ENCODE data around the gene RGL2.
A peak's percentile ranks its signal among the peaks of the same experiment; 100 is the strongest.

RGL2 gene

DNA sequence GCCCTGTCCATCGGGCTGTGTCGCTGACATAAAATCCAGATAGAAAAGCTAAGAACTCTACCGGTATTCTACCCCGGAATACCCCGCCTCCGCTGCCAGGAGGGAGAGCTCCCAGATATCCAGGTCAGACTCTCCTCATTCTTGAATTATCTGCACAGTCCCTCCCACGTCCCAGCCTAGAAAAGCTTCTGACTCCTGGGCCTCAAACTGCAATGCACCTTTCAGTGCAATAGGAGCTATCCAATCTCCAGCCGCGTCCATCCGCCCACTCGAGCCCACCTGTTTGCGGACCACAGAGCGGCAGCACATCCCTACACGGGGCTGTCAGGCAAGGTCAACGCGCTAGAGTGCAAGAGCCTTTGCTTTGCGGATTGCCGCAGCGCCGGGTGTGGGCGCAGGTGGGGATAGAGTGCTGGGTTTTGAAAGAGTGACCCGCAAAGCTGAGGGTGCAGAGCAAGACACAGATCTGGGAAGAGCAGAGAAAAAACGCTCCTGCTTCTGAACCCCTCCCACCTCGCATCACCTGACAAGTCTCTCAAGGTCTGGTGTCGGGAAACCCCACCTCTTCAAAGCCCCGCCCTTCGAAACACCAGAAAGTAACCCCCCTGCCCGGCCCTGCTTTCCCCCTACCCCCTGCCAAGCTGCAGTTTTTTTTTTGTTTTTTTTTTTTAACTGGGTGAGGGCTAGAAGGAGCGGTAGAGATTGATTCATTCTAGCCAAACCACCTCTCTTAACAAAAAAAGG lies 13.8 kb upstream of the RGL2 start:
- peak overlapping the region; percentile 98 for H3K4me3 Mint-ChIP-seq
- H3K27ac Mint-ChIP-seq, result peak overlapping the region; percentile 98
- peaks cover 42% of the 10 kb centered on the region for H3K36me3 Mint-ChIP-seq (ENCODE audit: low read depth)
- H3K4me1 Mint-ChIP-seq (ENCODE audit: low read depth), result peaks cover 42% of the 10 kb centered on the region
- no peaks in the 10 kb centered on the region for H3K27me3 Mint-ChIP-seq (ENCODE audit: low read depth)
- no peaks in the 10 kb centered on the region for H3K9me3 Mint-ChIP-seq

- H3K4me3 Mint-ChIP-seq, result no peak overlapping the region
- no peaks in the 10 kb centered on the region for H3K27me3 Mint-ChIP-seq (ENCODE audit: low read depth)
- peak overlapping the region; percentile 42 for H3K27ac Mint-ChIP-seq
- H3K36me3 Mint-ChIP-seq (ENCODE audit: low read depth), result peaks cover 42% of the 10 kb centered on the region
- H3K9me3 Mint-ChIP-seq, result no peaks in the 10 kb centered on the region
- H3K4me1 Mint-ChIP-seq (ENCODE audit: low read depth), result peaks cover 29% of the 10 kb centered on the region
Observed at GRCh38 chr6:33306356-33306755, 7.6 kb upstream of the RGL2 start.

DNA sequence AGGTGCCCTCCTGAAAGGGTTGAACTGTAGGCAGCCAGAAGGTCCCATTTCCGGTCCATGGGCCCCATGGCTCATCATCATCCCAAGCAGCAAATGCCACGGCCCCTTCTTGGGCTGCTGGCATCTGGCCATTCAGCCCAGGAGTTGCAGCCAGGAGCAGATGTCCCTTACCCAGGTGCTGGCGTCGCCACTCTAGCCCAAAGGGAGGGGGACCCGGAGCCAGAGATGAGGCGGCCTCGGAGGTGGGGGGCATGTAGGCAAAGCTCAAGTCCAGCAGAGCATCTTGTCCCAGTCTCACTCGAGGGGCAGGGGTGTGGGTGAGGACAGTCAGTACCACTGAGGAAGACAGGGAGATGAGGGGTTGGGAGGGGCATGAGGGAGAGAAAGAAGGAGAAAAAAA lies 6.3 kb upstream of the RGL2 start:
- Mint-ChIP-seq H3K27me3 (ENCODE audit: low read depth) (no peaks in the 10 kb centered on the region), H3K9me3 (no peaks in the 10 kb centered on the region), H3K27ac (no peak overlapping the region), H3K36me3 (ENCODE audit: low read depth) (peaks cover 47% of the 10 kb centered on the region), H3K4me3 (no peak overlapping the region), H3K4me1 (ENCODE audit: low read depth) (peaks cover 31% of the 10 kb centered on the region)

GRCh38 chr6:33304216-33304615 lies 5.5 kb upstream of the RGL2 start:
- H3K27ac Mint-ChIP-seq, result no peak overlapping the region
- no peak overlapping the region for H3K4me3 Mint-ChIP-seq
- peaks cover 39% of the 10 kb centered on the region for H3K4me1 Mint-ChIP-seq (ENCODE audit: low read depth)
- no peaks in the 10 kb centered on the region for H3K9me3 Mint-ChIP-seq
- no peaks in the 10 kb centered on the region for H3K27me3 Mint-ChIP-seq (ENCODE audit: low read depth)
- peaks cover 54% of the 10 kb centered on the region for H3K36me3 Mint-ChIP-seq (ENCODE audit: low read depth)

DNA sequence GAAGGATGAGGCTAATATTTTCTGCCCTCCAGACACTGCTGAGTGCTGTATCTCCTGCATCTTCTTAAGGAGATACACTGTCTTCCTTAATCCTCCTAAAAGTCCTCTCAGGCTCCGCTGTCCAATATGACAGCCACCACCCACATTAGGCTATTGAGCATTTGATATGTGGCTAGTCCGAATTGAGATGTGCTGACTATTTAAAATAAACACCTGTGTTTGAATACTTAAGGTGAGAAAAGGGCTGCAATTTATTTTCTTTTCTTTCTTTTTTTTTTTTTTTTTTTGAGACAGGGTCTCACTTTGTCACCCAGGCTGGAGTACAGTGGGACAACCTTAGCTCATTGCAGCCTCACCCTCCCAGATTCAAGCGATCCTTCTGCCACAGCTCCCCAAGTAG lies 3.1 kb upstream of the RGL2 start:
- peaks cover 42% of the 10 kb centered on the region for H3K4me1 Mint-ChIP-seq (ENCODE audit: low read depth)
- H3K27ac Mint-ChIP-seq, result no peak overlapping the region
- no peak overlapping the region for H3K4me3 Mint-ChIP-seq
- H3K9me3 Mint-ChIP-seq, result no peaks in the 10 kb centered on the region
- H3K36me3 Mint-ChIP-seq (ENCODE audit: low read depth), result peaks cover 49% of the 10 kb centered on the region
- H3K27me3 Mint-ChIP-seq (ENCODE audit: low read depth), result no peaks in the 10 kb centered on the region

DNA sequence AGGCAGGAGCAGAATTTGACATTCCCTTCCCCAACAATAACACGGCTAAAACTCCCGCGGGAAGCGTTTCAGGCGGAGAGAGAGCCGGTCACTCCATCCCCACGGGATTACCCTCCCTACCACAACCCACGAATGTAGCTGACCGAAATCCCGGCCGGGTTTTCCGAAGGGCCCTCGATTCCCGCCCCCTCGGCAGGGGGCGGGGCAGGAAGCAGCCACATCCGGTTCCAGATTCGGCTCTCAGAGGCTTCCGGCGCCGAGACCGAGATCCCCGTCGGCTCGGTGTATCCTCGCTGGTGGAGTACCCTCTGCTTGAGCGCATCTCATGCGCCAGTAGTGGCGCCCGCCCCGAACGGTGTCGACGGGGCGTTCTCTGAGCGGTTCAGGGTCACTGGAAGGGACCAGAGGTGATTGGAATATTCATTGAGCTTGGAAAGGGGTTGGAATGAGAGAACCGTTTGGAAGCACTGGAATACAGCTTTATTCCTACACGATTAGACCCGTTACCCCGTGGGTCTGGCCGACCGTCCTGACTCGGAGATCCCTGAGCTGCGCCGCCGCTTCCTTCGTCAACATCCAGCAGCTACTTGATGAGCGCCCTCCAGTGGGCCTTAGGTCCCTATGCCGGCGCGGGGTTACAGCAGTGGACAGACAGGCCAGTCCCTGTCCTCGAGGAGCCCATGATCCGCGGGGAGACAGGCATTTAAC lies 649 bp upstream of the RGL2 start:
- Mint-ChIP-seq H3K36me3 (ENCODE audit: low read depth) (peaks cover 40% of the 10 kb centered on the region), H3K4me1 (ENCODE audit: low read depth) (peaks cover 33% of the 10 kb centered on the region), H3K4me3 (peak overlapping the region; percentile 95), H3K9me3 (no peaks in the 10 kb centered on the region), H3K27me3 (ENCODE audit: low read depth) (no peaks in the 10 kb centered on the region), H3K27ac (peak overlapping the region; percentile 98)

DNA sequence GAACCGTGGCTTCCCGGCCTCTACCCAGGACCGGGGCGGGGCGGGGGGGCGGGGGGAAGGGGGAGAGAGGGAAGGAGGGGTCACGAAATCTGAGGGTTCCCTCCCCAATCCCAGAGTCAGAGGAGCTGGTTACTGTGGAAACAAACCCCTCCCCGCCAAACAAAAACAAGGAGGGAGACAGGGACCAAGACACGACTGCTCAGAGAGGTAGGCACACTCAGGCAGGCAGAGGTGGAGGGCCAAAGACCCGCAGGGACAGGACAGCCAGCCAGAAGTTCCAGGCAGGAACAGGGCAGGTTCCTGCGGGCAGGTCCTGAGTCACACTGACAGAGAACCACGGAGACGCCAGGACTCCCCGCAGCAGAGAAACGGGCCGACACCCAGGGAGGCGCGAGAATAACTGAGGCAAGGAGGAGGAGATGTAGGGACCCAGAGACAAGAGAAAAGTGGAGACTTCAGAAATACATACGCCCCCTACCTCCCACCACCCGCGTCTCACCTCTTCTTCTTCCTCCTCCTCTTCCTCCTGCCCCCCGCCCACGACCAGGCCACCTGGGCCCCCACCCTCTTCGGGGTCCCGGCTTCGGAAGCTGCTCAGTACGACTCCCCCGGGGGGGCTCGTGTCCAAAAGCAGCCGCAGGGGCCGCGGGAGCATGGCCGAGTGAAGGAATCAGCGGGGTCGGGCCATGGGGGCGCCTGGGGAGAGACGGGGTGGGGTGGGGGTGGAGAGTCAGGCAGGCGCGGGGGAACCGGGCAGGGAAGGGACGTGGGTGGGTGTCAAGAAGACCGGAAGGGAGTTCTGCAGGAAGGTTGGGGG lies 578 bp downstream of the RGL2 start:
- Mint-ChIP-seq H3K4me1 (ENCODE audit: low read depth) (peaks cover 28% of the 10 kb centered on the region), H3K27ac (peak overlapping the region; percentile 98), H3K27me3 (ENCODE audit: low read depth) (no peaks in the 10 kb centered on the region), H3K4me3 (peak overlapping the region; percentile 95), H3K36me3 (ENCODE audit: low read depth) (peaks cover 37% of the 10 kb centered on the region), H3K9me3 (no peaks in the 10 kb centered on the region)

GRCh38 chr6:33297406-33297955 lies 1.3 kb downstream of the RGL2 start:
- Mint-ChIP-seq H3K27ac (peak overlapping the region; percentile 49), H3K36me3 (ENCODE audit: low read depth) (peaks cover 39% of the 10 kb centered on the region), H3K9me3 (no peaks in the 10 kb centered on the region), H3K4me3 (peak overlapping the region; percentile 51), H3K4me1 (ENCODE audit: low read depth) (peaks cover 28% of the 10 kb centered on the region), H3K27me3 (ENCODE audit: low read depth) (no peaks in the 10 kb centered on the region)

DNA sequence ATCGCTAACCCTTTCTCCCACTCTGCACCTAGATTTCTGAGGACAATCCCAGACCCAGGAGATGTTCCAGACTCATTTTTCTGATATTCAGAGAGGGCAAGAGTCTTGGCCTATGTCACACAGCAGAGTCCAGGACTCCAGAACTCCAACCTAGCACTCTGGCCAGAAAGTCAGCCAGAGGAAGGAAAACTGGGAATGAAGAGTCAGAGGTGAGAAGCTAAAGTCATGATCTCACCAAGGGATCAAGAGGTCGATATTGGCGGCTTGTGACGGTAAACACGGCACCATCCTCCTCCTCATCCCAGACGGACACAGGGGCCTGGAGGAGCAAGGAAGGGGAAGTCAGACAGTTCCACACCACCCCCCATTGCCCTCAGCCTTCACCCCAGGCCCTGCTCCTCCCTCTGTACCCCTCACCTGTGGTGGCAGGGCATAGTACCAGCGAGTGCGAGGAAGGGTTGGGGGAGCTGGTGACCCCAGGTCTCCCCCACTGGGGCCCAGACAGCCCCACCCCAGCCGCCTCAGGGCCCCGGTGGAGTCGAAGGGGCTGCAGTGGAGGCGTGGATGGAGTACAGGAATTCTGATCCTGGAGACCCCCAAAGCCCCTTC lies 1.8 kb downstream of the RGL2 start:
- peak overlapping the region; percentile 55 for H3K27ac Mint-ChIP-seq
- H3K4me1 Mint-ChIP-seq (ENCODE audit: low read depth), result peaks cover 28% of the 10 kb centered on the region
- peaks cover 37% of the 10 kb centered on the region for H3K36me3 Mint-ChIP-seq (ENCODE audit: low read depth)
- H3K9me3 Mint-ChIP-seq, result no peaks in the 10 kb centered on the region
- peak overlapping the region; percentile 65 for H3K4me3 Mint-ChIP-seq
- no peaks in the 10 kb centered on the region for H3K27me3 Mint-ChIP-seq (ENCODE audit: low read depth)

DNA sequence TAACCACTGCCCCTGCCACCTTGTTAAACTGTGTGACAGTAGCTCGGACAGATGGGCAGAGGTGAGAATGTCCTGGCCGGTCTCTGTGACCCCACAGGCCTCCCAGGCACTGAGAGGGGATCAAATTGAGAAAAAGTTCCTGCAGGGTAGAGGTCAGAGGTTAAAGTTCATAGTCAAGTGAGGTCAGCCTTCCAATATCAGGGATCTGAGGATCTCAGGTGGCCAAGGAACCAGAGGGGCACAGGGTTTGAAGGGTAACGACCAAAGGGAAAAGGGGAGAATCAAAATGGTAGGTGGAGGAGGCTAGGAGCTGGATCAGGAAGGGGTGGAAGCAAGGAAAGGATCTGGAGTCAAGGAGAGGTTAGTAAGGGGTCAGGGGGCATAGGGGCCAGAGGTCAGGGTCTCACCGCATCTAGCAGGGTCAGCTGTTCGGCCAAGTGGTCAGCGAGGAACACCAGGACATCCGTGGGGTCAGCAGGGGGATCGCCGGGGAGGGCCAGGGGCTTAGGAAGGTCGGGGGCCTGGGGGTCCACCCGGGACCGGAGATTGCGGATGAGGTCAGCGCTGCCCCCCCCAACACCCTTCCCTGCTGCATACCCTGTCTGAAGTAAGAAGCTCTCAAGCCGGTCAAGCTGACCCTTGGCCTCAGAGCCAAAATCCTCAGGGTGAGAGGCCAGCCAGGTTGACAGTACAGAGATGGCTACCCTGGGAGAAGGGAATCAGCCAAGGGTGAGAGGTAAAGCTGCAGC lies 2.9 kb downstream of the RGL2 start:
- no peaks in the 10 kb centered on the region for H3K9me3 Mint-ChIP-seq
- H3K27me3 Mint-ChIP-seq (ENCODE audit: low read depth), result no peaks in the 10 kb centered on the region
- peak overlapping the region; percentile 49 for H3K27ac Mint-ChIP-seq
- H3K4me1 Mint-ChIP-seq (ENCODE audit: low read depth), result peaks cover 26% of the 10 kb centered on the region
- H3K4me3 Mint-ChIP-seq, result peak overlapping the region; percentile 64
- H3K36me3 Mint-ChIP-seq (ENCODE audit: low read depth), result peaks cover 37% of the 10 kb centered on the region

DNA sequence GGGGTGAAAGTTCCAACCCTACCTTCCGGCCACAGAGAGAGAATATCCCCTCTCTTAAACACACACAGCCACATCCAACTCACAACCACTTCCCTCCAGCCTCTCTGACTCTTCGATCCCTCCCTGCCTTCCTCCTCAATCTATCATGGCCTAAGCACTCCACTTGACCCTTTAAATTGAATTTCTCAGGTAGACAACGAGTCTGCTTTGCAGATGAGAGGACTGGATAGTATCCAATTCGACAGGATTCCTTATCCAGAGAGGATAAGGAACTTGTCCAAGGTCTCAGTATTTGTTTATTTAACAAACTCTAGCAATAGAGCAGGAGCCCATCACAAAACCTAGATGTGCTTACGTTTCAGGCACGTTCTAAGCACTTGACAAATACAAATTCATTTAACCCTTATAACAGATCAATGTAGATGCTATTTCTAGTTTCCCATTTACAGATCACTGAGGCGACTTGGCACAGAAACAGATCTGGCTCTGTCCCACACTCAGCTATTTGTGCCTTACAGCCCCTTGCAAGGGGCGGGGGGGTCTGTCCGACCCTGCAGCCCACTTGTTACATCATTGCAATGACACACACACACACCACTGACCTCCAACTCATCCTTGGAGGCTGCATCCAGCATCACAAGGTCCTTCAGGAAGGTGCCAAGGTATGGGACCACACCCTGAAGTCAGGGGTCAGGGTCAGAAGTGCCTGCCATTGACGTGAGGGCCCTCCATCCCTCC lies 4.5 kb downstream of the RGL2 start:
- H3K27ac Mint-ChIP-seq, result peak overlapping the region; percentile 44
- peaks cover 29% of the 10 kb centered on the region for H3K36me3 Mint-ChIP-seq (ENCODE audit: low read depth)
- peaks cover 27% of the 10 kb centered on the region for H3K4me1 Mint-ChIP-seq (ENCODE audit: low read depth)
- no peaks in the 10 kb centered on the region for H3K9me3 Mint-ChIP-seq
- H3K27me3 Mint-ChIP-seq (ENCODE audit: low read depth), result no peaks in the 10 kb centered on the region
- H3K4me3 Mint-ChIP-seq, result no peak overlapping the region

GRCh38 chr6:33292996-33293682 lies 5.6 kb downstream of the RGL2 start:
- no peaks in the 10 kb centered on the region for H3K27me3 Mint-ChIP-seq (ENCODE audit: low read depth)
- no peak overlapping the region for H3K27ac Mint-ChIP-seq
- peaks cover 32% of the 10 kb centered on the region for H3K4me1 Mint-ChIP-seq (ENCODE audit: low read depth)
- H3K9me3 Mint-ChIP-seq, result no peaks in the 10 kb centered on the region
- no peak overlapping the region for H3K4me3 Mint-ChIP-seq
- H3K36me3 Mint-ChIP-seq (ENCODE audit: low read depth), result peaks cover 30% of the 10 kb centered on the region

GRCh38 chr6:33290459-33290858 lies 8.3 kb downstream of the RGL2 start:
- Mint-ChIP-seq H3K9me3 (no peaks in the 10 kb centered on the region), H3K27ac (no peak overlapping the region), H3K4me1 (ENCODE audit: low read depth) (peaks cover 32% of the 10 kb centered on the region), H3K4me3 (peak overlapping the region; percentile 99), H3K27me3 (ENCODE audit: low read depth) (no peaks in the 10 kb centered on the region), H3K36me3 (ENCODE audit: low read depth) (peaks cover 37% of the 10 kb centered on the region)
